IPS-20b (cell line): ENCODE measurements around the gene ZNF410.
A peak's percentile ranks its signal among the peaks of the same experiment; 100 is the strongest.
"Not testable (repeated sequence)": the region's sequence is repeated elsewhere in the genome, so short reads cannot be mapped to it uniquely, and the experiment has no call there.

Experiments
- H3K27ac ChIP-seq: one replicate; pipeline ENCODE4 v1.5.1; 2013; ENCODE audit warnings: low read length
- H3K27me3 ChIP-seq: 2 replicates; pipeline ENCODE4 v1.6.1; 2013; ENCODE audit warnings: mild to moderate bottlenecking, low read length, inconsistent platforms; ENCODE audit not compliant: insufficient read depth
- H3K36me3 ChIP-seq: 2 replicates; pipeline ENCODE4 v1.6.1; 2013; ENCODE audit warnings: low read depth, mild to moderate bottlenecking, inconsistent platforms, low read length, moderate library complexity; ENCODE audit not compliant: insufficient read depth
- H3K4me1 ChIP-seq: 2 replicates; pipeline ENCODE4 v1.6.1; 2013; ENCODE audit warnings: mild to moderate bottlenecking, control low read depth, inconsistent platforms, low read length, moderate library complexity; ENCODE audit not compliant: insufficient read depth
- H3K4me3 ChIP-seq: 2 replicates; pipeline ENCODE4 v1.5.1; 2013; ENCODE audit warnings: mild to moderate bottlenecking, low read length, inconsistent platforms
- H3K9ac ChIP-seq: 2 replicates; pipeline ENCODE4 v1.6.1; 2013; ENCODE audit warnings: low read depth, mild to moderate bottlenecking, inconsistent platforms, low read length, moderate library complexity
- H3K9me3 ChIP-seq: 2 replicates; pipeline ENCODE4 v1.6.1; 2013; ENCODE audit warnings: mild to moderate bottlenecking, low read depth, low read length, inconsistent platforms; ENCODE audit not compliant: insufficient read depth

The ZNF410 gene

GRCh38 chr14:73886449-73887317 lies at the start of gene ZNF410:
Gene ZNF410 (plus strand): TSS chr14:73886859. CDS start chr14:73892176, 5,317 bp downstream.
- Histone ChIP-seq H3K27ac (peak within 1 kb of the TSS; percentile 43), H3K9me3 (no peaks in the 10 kb centered on the region), H3K4me3 (peak within 1 kb of the TSS; percentile 88), H3K9ac (peak within 1 kb of the TSS; percentile 88), H3K27me3 (no peaks in the 10 kb centered on the region), H3K36me3 (peaks cover 9% of the 10 kb centered on the region; the same call in 1 of the 2 replicates), H3K4me1 (peaks cover 9% of the 10 kb centered on the region)

GRCh38 chr14:73838293-73839034 lies 48.2 kb upstream of the ZNF410 start:
- not testable (repeated sequence) for H3K36me3 ChIP-seq, H3K27me3 ChIP-seq, H3K27ac ChIP-seq, H3K9me3 ChIP-seq, H3K9ac ChIP-seq, H3K4me3 ChIP-seq
- peaks cover 16% of the 10 kb centered on the region; the same call in 1 of the 2 replicates for H3K4me1 ChIP-seq

- no peaks in the 10 kb centered on the region; the same call in 1 of the 2 replicates for H3K4me1 ChIP-seq
- no peaks in the 10 kb centered on the region for H3K9me3 ChIP-seq
- no peak overlapping the region for H3K27ac ChIP-seq
- H3K9ac ChIP-seq, result no peak overlapping the region
- no peaks in the 10 kb centered on the region for H3K36me3 ChIP-seq
- H3K27me3 ChIP-seq, result no peaks in the 10 kb centered on the region
- H3K4me3 ChIP-seq, result no peak overlapping the region
Measured at GRCh38 chr14:73842201-73842600, 44.5 kb upstream of the ZNF410 start.

- H3K4me1 ChIP-seq, result no peaks in the 10 kb centered on the region
- no peaks in the 10 kb centered on the region for H3K36me3 ChIP-seq
- no peaks in the 10 kb centered on the region for H3K27me3 ChIP-seq
- no peaks in the 10 kb centered on the region for H3K9me3 ChIP-seq
- no peak overlapping the region for H3K27ac ChIP-seq
- H3K9ac ChIP-seq, result no peak overlapping the region
- no peak overlapping the region for H3K4me3 ChIP-seq
Measured at GRCh38 chr14:73842851-73843250, 43.8 kb upstream of the ZNF410 start.

- Histone ChIP-seq H3K4me1 (no peaks in the 10 kb centered on the region), H3K4me3 (no peak overlapping the region), H3K36me3 (no peaks in the 10 kb centered on the region), H3K9ac (no peak overlapping the region), H3K9me3 (no peaks in the 10 kb centered on the region), H3K27me3 (no peaks in the 10 kb centered on the region), H3K27ac (no peak overlapping the region)
Measured at GRCh38 chr14:73843296-73843695, 43.4 kb upstream of the ZNF410 start.

- Histone ChIP-seq H3K4me3 (no peak overlapping the region), H3K9ac (no peak overlapping the region), H3K27me3 (no peaks in the 10 kb centered on the region), H3K27ac (no peak overlapping the region), H3K4me1 (peaks cover 5% of the 10 kb centered on the region; the same call in 1 of the 2 replicates), H3K36me3 (no peaks in the 10 kb centered on the region), H3K9me3 (no peaks in the 10 kb centered on the region)
Measured at GRCh38 chr14:73846947-73847346, 39.7 kb upstream of the ZNF410 start.

GRCh38 chr14:73851000-73851399 lies 35.7 kb upstream of the ZNF410 start:
- peak overlapping the region; percentile 84 for H3K27ac ChIP-seq
- peak overlapping the region; percentile 91 for H3K4me3 ChIP-seq
- peaks cover 8% of the 10 kb centered on the region; the same call in 1 of the 2 replicates for H3K4me1 ChIP-seq
- peak overlapping the region; percentile 96 for H3K9ac ChIP-seq
- peaks cover 7% of the 10 kb centered on the region; the same call in 1 of the 2 replicates for H3K36me3 ChIP-seq
- H3K27me3 ChIP-seq, result no peaks in the 10 kb centered on the region
- H3K9me3 ChIP-seq, result no peaks in the 10 kb centered on the region

GRCh38 chr14:73851567-73852382 lies 34.9 kb upstream of the ZNF410 start, which contains the start of gene PTGR2:
Gene PTGR2 (plus strand): TSS chr14:73851831. CDS start chr14:73858863, 7,032 bp downstream.
- H3K36me3 ChIP-seq, result peaks cover 10% of the 10 kb centered on the region; the same call in 1 of the 2 replicates
- peak within 1 kb of the TSS; percentile 96 for H3K9ac ChIP-seq
- H3K27me3 ChIP-seq, result no peaks in the 10 kb centered on the region
- H3K9me3 ChIP-seq, result no peaks in the 10 kb centered on the region
- H3K4me1 ChIP-seq, result peaks cover 8% of the 10 kb centered on the region; the same call in 1 of the 2 replicates
- H3K27ac ChIP-seq, result peak within 1 kb of the TSS; percentile 84
- peak within 1 kb of the TSS; percentile 91 for H3K4me3 ChIP-seq

- Histone ChIP-seq H3K9ac (no peak overlapping the region), H3K36me3 (peaks cover 59% of the 10 kb centered on the region), H3K4me3 (no peak overlapping the region), H3K4me1 (no peaks in the 10 kb centered on the region), H3K9me3 (no peaks in the 10 kb centered on the region), H3K27me3 (no peaks in the 10 kb centered on the region), H3K27ac (no peak overlapping the region)
Measured at GRCh38 chr14:73859145-73859544, 27.5 kb upstream of the ZNF410 start.

- Histone ChIP-seq H3K9ac (no peak overlapping the region), H3K36me3 (peaks cover 69% of the 10 kb centered on the region), H3K4me3 (no peak overlapping the region), H3K4me1 (no peaks in the 10 kb centered on the region), H3K27me3 (no peaks in the 10 kb centered on the region), H3K9me3 (no peaks in the 10 kb centered on the region), H3K27ac (no peak overlapping the region)
Measured at GRCh38 chr14:73861073-73861472, 25.6 kb upstream of the ZNF410 start.

GRCh38 chr14:73862480-73862879 lies 24.2 kb upstream of the ZNF410 start:
- Histone ChIP-seq H3K27me3 (no peaks in the 10 kb centered on the region), H3K9me3 (no peaks in the 10 kb centered on the region), H3K36me3 (peaks cover 71% of the 10 kb centered on the region), H3K4me1 (no peaks in the 10 kb centered on the region), H3K27ac (no peak overlapping the region), H3K4me3 (no peak overlapping the region), H3K9ac (no peak overlapping the region)
